H9 (cell line): ENCODE measurements around the gene HSDL2. TPM values are rescaled to one million over a fixed set of nuclear protein-coding genes. Genes with fewer than 3 reads are reported as not detected.
"Not testable (repeated sequence)": the region's sequence is repeated elsewhere in the genome, so short reads cannot be mapped to it uniquely, and the experiment has no call there.

Source experiments
- DNase-seq: peaks from one replicate; pipeline ENCODE4 v3.0.0-alpha.2; 2017
- H2AFZ ChIP-seq: one replicate; pipeline ENCODE4 v1.6.1; 2013; ENCODE audit warnings: mild to moderate bottlenecking, low read length, control low read depth, moderate library complexity
- H2AK5ac ChIP-seq: 2 replicates; pipeline ENCODE4 v1.6.1; 2013; ENCODE audit warnings: low read length, control low read depth, mixed read lengths; ENCODE audit not compliant: insufficient read length
- H2BK120ac ChIP-seq: one replicate; pipeline ENCODE4 v1.6.1; 2013; ENCODE audit warnings: low read depth, mild to moderate bottlenecking, low read length, control low read depth, inconsistent platforms; ENCODE audit not compliant: poor library complexity, severe bottlenecking
- H2BK12ac ChIP-seq: 2 replicates; pipeline ENCODE4 v1.6.1; 2013; ENCODE audit warnings: low read length, control low read depth, mixed read lengths, low read depth; ENCODE audit not compliant: insufficient read length
- H2BK15ac ChIP-seq: 2 replicates; pipeline ENCODE4 v1.6.1; 2013; ENCODE audit warnings: low read depth, low read length, control low read depth
- H2BK20ac ChIP-seq: one replicate; pipeline ENCODE4 v1.6.1; 2013; ENCODE audit warnings: low read depth, mild to moderate bottlenecking, low read length, control low read depth, inconsistent platforms; ENCODE audit not compliant: poor library complexity, severe bottlenecking
- H2BK5ac ChIP-seq: 2 replicates; pipeline ENCODE4 v1.6.1; 2013; ENCODE audit warnings: low read length, control low read depth, mixed read lengths; ENCODE audit not compliant: insufficient read length
- H3K14ac ChIP-seq: 2 replicates; pipeline ENCODE4 v1.6.1; 2013; ENCODE audit warnings: low read length, control low read depth; ENCODE audit not compliant: insufficient read depth
- H3K18ac ChIP-seq: 2 replicates; pipeline ENCODE4 v1.6.1; 2013; ENCODE audit warnings: low read depth, mild to moderate bottlenecking, mixed read lengths, low read length, control low read depth; ENCODE audit not compliant: insufficient read length
- H3K23ac ChIP-seq: 2 replicates; pipeline ENCODE4 v1.6.1; 2013; ENCODE audit warnings: low read length, control low read depth, mixed read lengths, low read depth; ENCODE audit not compliant: insufficient read length
- H3K23me2 ChIP-seq: 2 replicates; pipeline ENCODE4 v1.6.1; 2013; ENCODE audit warnings: low read depth, mild to moderate bottlenecking, mixed read lengths, low read length, control low read depth; ENCODE audit not compliant: insufficient read length, poor library complexity, severe bottlenecking
- H3K27ac ChIP-seq: 2 replicates; pipeline ENCODE4 v1.5.1; 2013; ENCODE audit warnings: low read length, control low read depth, mixed read lengths, low read depth; ENCODE audit not compliant: insufficient read length
- H3K27me3 ChIP-seq: 2 replicates; pipeline ENCODE4 v1.6.1; 2013; ENCODE audit warnings: low read length, control low read depth, inconsistent platforms; ENCODE audit not compliant: insufficient read depth
- H3K4ac ChIP-seq: 2 replicates; pipeline ENCODE4 v1.6.1; 2013; ENCODE audit warnings: low read depth, mild to moderate bottlenecking, control low read depth, inconsistent platforms, low read length, moderate library complexity
- H3K4me1 ChIP-seq: 2 replicates; pipeline ENCODE4 v1.6.1; 2013; ENCODE audit warnings: low read length, control low read depth, inconsistent platforms; ENCODE audit not compliant: insufficient read depth
- H3K4me2 ChIP-seq: 2 replicates; pipeline ENCODE4 v1.6.1; 2013; ENCODE audit warnings: low read length, control low read depth, mixed read lengths; ENCODE audit not compliant: insufficient read length, insufficient read depth
- H3K56ac ChIP-seq: 2 replicates; pipeline ENCODE4 v1.6.1; 2013; ENCODE audit warnings: low read depth, mild to moderate bottlenecking, mixed read lengths, low read length, control low read depth; ENCODE audit not compliant: insufficient read length
- H3K79me1 ChIP-seq: 2 replicates; pipeline ENCODE4 v1.6.1; 2013; ENCODE audit warnings: low read depth, mild to moderate bottlenecking, moderate library complexity, low read length, control low read depth, inconsistent platforms; ENCODE audit not compliant: insufficient read depth, poor library complexity, severe bottlenecking
- H3K79me2 ChIP-seq: 2 replicates; pipeline ENCODE4 v1.6.1; 2013; ENCODE audit warnings: low read length, control low read depth, inconsistent platforms; ENCODE audit not compliant: insufficient read depth
- H3K9ac ChIP-seq: 2 replicates; pipeline ENCODE4 v1.6.1; 2013; ENCODE audit warnings: low read length, control low read depth, mixed read lengths; ENCODE audit not compliant: insufficient read length; ENCODE audit errors: extremely low read depth
- H3K9me3 ChIP-seq: one replicate; pipeline ENCODE4 v1.6.1; 2013; ENCODE audit warnings: low read depth, low read length, inconsistent platforms; ENCODE audit not compliant: control insufficient read depth
- H3T11ph ChIP-seq: one replicate; pipeline ENCODE4 v1.6.1; 2013; ENCODE audit warnings: mild to moderate bottlenecking, low read length, control low read depth, inconsistent platforms
- H4K20me1 ChIP-seq: one replicate; pipeline ENCODE4 v1.6.1; 2013; ENCODE audit not compliant: control insufficient read depth, insufficient read length, insufficient read depth
- H4K5ac ChIP-seq: 2 replicates; pipeline ENCODE4 v1.6.1; 2013; ENCODE audit warnings: low read depth, mild to moderate bottlenecking, mixed read lengths, low read length, control low read depth; ENCODE audit not compliant: insufficient read length
- H4K8ac ChIP-seq: replicated peaks from 2 replicates; pipeline ENCODE4 v1.6.1; 2013; ENCODE audit warnings: low read length, control low read depth, mixed read lengths, low read depth; ENCODE audit not compliant: insufficient read length
- H4K91ac ChIP-seq: 2 replicates; pipeline ENCODE4 v1.6.1; 2013; ENCODE audit warnings: low read depth, mild to moderate bottlenecking, moderate library complexity, mixed read lengths, low read length, control low read depth; ENCODE audit not compliant: insufficient read length
- H3K27ac Mint-ChIP-seq, 3 experiments: 2 replicates in 2 of 3; 3 replicates in 1 of 3; pipeline ENCODE4 v1.8.0; 2020 to 2021; ENCODE audit warnings: mixed read lengths in 3 of 3, mild to moderate bottlenecking in 1 of 3, moderate library complexity in 1 of 3
- H3K27me3 Mint-ChIP-seq: 2 replicates; pipeline ENCODE4 v1.8.0; 2021; ENCODE audit warnings: low read depth, mild to moderate bottlenecking, moderate library complexity, mixed read lengths
- H3K36me3 Mint-ChIP-seq, 3 experiments: 2 replicates in 2 of 3; 3 replicates in 1 of 3; pipeline ENCODE4 v1.8.0; 2020 to 2021; ENCODE audit warnings: low read depth in 3 of 3, mixed read lengths in 3 of 3; ENCODE audit not compliant: insufficient read depth in 1 of 3
- H3K4me1 Mint-ChIP-seq, 2 experiments: 2 replicates each; pipeline ENCODE4 v1.8.0; 2020; ENCODE audit warnings: mixed read lengths in 2 of 2
- H3K4me3 Mint-ChIP-seq, 2 experiments: 2 replicates in 1 of 2; 3 replicates in 1 of 2; pipeline ENCODE4 v1.8.0; 2020 to 2021; ENCODE audit warnings: mild to moderate bottlenecking in 2 of 2, mixed read lengths in 2 of 2, moderate library complexity in 1 of 2
- H3K9me3 Mint-ChIP-seq, 2 experiments: 2 replicates in 1 of 2; 3 replicates in 1 of 2; pipeline ENCODE4 v1.8.0; 2020; ENCODE audit warnings: mild to moderate bottlenecking in 2 of 2, mixed read lengths in 2 of 2, moderate library complexity in 1 of 2
- WGBS: extraction: QIAGEN DNeasy Blood & Tissue Kit; methylation state at CpG from one replicate; pipeline ENCODE4 v1.1.7; 2013; ENCODE audit warnings: missing lambda C conversion rate, low lambda C conversion rate, mixed read lengths; ENCODE audit not compliant: insufficient read length; ENCODE audit errors: extremely low coverage; 5-methylcytosine and 5-hydroxymethylcytosine counted together
- total RNA-seq: library from RNA; stranded (reverse); gene quantifications from 2 replicates; pipeline ENCODE4 v1.2.1, GENCODE V29; 2021
- TF ChIP-seq, protein P1 (sequence below): fragments of 200-600 bp; sonication (generic); conservative IDR thresholded peaks from 3 replicates; pipeline ENCODE4 v1.8.0; 2021; ENCODE audit warnings: antibody characterized with exemption, mild to moderate bottlenecking

HSDL2 gene
- total RNA-seq, 1 experiment from 2014 or later: 16.6 TPM

DNA sequence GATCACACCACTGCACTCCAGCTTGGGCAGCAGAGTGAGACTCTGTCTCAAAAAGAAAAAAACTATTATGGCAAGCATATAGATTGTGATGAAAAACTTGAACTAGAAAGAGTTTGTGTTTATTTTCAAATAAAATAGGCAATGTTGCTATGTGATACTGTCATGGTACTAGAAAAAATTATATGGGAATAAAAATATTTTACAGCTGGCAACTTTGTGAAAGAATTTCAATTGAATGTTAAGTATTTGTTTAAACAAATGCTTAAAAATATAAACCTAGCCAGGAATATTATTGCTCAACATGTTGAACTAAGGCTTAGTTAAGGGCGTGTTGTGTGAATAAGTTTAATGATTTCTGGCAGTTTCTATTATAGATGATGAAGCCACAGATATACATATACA lies 31.7 kb downstream of the HSDL2 start:
- no peaks in the 10 kb centered on the region for H3K27me3 ChIP-seq
- no peak overlapping the region for H3K9ac ChIP-seq
- Mint-ChIP-seq H3K4me3 (no peak overlapping the region), H3K27ac (no peak overlapping the region), H3K27me3 (no peaks in the 10 kb centered on the region; the same call in 1 of the 2 replicates), H3K36me3 (peaks cover 2 to 22% (median 6%) of the 10 kb centered on the region in 3 experiments; a peak in 5 of 7 replicates), H3K9me3 (no peaks in the 10 kb centered on the region), H3K4me1 (peaks cover 8 to 20% of the 10 kb centered on the region in 2 experiments)
- H3K79me1 ChIP-seq: no peaks in the 10 kb centered on the region
- no peaks in the 10 kb centered on the region for H3K9me3 ChIP-seq
- H3K27ac ChIP-seq: no peak overlapping the region
- no peak overlapping the region for H3K23ac ChIP-seq
- H3K23me2 ChIP-seq: no peaks in the 10 kb centered on the region
- H2BK20ac ChIP-seq: no peak overlapping the region
- no peaks in the 10 kb centered on the region for H3K79me2 ChIP-seq
- no peak overlapping the region for H2BK15ac ChIP-seq
- DNase-seq: no peak
- H2BK12ac ChIP-seq: no peak overlapping the region
- no peak overlapping the region for H2BK5ac ChIP-seq
- no peak overlapping the region for H3K4me2 ChIP-seq
- H3K56ac ChIP-seq: no peak overlapping the region
- H3K18ac ChIP-seq: no peak overlapping the region
- no peaks in the 10 kb centered on the region for H3K4me1 ChIP-seq
- no peak overlapping the region for H2BK120ac ChIP-seq
- H2AFZ ChIP-seq: no peak overlapping the region
- no peaks in the 10 kb centered on the region for H4K20me1 ChIP-seq
- H4K91ac ChIP-seq: no peak overlapping the region
- no peak overlapping the region for H3T11ph ChIP-seq
- no peak overlapping the region for H4K5ac ChIP-seq
- H3K4ac ChIP-seq: no peak overlapping the region
- no peak overlapping the region for H2AK5ac ChIP-seq
- no peak overlapping the region for H4K8ac ChIP-seq
- TF ChIP-seq, protein P1, sequence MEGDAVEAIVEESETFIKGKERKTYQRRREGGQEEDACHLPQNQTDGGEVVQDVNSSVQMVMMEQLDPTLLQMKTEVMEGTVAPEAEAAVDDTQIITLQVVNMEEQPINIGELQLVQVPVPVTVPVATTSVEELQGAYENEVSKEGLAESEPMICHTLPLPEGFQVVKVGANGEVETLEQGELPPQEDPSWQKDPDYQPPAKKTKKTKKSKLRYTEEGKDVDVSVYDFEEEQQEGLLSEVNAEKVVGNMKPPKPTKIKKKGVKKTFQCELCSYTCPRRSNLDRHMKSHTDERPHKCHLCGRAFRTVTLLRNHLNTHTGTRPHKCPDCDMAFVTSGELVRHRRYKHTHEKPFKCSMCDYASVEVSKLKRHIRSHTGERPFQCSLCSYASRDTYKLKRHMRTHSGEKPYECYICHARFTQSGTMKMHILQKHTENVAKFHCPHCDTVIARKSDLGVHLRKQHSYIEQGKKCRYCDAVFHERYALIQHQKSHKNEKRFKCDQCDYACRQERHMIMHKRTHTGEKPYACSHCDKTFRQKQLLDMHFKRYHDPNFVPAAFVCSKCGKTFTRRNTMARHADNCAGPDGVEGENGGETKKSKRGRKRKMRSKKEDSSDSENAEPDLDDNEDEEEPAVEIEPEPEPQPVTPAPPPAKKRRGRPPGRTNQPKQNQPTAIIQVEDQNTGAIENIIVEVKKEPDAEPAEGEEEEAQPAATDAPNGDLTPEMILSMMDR: no peak
- H3K14ac ChIP-seq: no peak overlapping the region
- no CpG with 5 or more reads among the region's 1 CpG for WGBS

DNA sequence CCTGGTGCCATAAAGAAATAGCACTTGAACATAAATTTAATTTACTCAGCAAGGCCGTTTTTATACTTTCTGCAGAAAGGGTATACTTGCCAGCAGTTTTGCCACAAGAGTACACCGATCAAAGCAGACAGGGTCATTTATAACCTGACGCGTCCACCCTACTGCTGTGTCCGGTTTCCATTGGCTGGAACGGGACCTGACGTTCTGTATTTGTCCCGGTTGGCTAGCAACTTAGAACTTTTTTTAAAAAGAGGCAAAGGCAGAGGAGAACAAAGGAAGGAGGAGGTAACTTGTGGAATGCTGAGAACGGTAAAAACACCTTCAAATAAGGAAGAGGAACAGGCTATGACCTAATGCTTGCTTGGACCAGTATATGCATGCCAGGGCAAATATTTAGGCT lies 33.8 kb downstream of the HSDL2 start:
- DNase-seq: peak; percentile 37
- not testable (repeated sequence) for H3K79me1 ChIP-seq, H3T11ph ChIP-seq, H2AFZ ChIP-seq, H2AK5ac ChIP-seq, H3K9ac ChIP-seq, H3K4me2 ChIP-seq, H4K91ac ChIP-seq, H2BK20ac ChIP-seq, H3K27ac Mint-ChIP-seq, H3K27ac ChIP-seq, H3K79me2 ChIP-seq, H3K18ac ChIP-seq, H3K14ac ChIP-seq, H3K4me3 Mint-ChIP-seq, H2BK15ac ChIP-seq, H4K20me1 ChIP-seq, H4K5ac ChIP-seq, H3K23ac ChIP-seq, H3K4ac ChIP-seq, H2BK5ac ChIP-seq, H2BK120ac ChIP-seq, H3K9me3 ChIP-seq, H3K9me3 Mint-ChIP-seq, H3K4me1 ChIP-seq, H2BK12ac ChIP-seq, H3K27me3 Mint-ChIP-seq, H3K56ac ChIP-seq, H3K27me3 ChIP-seq, H3K23me2 ChIP-seq, H3K36me3 Mint-ChIP-seq, H4K8ac ChIP-seq
- H3K4me1 Mint-ChIP-seq: peaks cover 6 to 15% of the 10 kb centered on the region in 2 experiments; a peak in 3 of 4 replicates
- WGBS: no CpG with 5 or more reads among the region's 9 CpGs
